HG02642 (cell line): ENCODE results near the gene VWA7.
A peak's percentile ranks its signal among the peaks of the same experiment; 100 is the strongest.

Source experiments
- ATAC-seq: cut with Tn5 transposase; IDR thresholded peaks from one replicate; pipeline ENCODE4 v1.9.1; 2021; ENCODE audit warnings: mild to moderate bottlenecking; ENCODE audit not compliant: unreplicated experiment, poor library complexity

VWA7 gene

GRCh38 chr6:31733734-31734133 is 43.4 kb downstream of the VWA7 start:
- ATAC-seq, result no peak

DNA sequence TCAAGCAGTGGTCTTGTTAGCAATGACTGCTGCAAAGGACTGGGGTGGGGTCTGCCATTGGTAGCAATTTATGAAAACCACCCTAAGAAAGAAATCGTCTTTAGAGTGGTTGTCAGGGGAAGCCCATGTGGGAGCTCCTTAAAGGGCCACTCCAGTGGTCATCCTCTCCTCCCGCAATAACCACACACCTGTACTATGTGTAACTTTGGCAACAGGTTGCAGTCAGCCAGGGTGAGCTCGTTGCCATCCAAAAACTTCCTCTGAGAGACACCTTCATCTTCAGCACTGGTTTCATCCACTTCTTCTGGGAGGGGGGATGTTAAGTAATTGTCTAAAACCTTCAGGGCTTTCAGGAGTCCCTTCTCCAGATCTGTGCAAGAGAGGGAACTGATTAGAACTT is 45.1 kb downstream of the VWA7 start:
- no peak for ATAC-seq

DNA sequence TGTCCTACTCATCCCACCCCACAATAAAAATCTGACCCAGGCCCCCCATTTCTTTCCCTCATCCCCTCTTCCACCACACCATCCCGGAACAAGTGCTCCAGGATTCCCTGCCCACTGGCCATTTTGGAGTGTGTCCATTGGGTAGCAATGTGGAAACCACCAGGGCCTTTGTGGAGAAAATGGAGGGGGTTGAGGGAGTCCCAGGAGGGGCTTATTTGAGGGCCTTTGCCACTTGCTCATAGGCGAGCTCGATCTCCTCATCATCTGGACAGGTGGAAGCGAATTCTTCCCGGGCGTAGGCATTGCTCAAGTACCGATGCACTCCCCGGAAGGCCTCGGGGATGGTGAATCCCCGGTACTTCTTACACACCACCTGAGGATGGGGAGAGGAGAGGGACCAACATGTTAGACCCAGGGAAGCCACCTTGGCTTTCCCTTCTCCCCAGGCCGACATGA is 46.5 kb downstream of the VWA7 start:
- ATAC-seq, result no peak

- peak; percentile 42 for ATAC-seq
Measured at GRCh38 chr6:31729979-31730630, 47.0 kb downstream of the VWA7 start.

DNA sequence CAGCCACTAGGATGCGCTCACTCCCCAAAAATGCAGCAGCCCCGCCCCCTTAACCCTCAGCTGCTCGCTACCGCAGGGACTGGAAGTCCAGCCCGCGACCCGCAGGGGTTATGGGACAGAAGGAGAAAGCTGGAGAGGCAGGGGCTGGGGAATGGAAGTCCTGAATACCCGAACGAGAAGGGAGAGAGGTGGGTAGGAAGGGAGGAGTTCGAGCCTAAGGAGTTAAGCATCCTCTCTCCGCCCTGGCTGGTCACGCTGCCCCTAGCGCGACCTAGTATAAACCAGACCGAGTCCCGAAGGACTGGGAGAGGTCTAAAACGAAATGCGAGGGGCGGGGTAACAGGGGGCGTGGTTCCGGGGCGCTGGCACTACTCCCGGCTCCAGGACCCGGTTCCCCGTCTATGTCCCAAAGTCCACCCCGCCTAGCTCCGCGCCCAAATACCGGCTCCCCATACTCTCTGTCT is 47.6 kb downstream of the VWA7 start:
- peak; percentile 42 for ATAC-seq

GRCh38 chr6:31728767-31729514 is 48.2 kb downstream of the VWA7 start, which contains the start of gene DDAH2:
Gene DDAH2 (minus strand): TSS chr6:31729299. CDS start chr6:31729161, 138 bp downstream.
- ATAC-seq, result no peak

DNA sequence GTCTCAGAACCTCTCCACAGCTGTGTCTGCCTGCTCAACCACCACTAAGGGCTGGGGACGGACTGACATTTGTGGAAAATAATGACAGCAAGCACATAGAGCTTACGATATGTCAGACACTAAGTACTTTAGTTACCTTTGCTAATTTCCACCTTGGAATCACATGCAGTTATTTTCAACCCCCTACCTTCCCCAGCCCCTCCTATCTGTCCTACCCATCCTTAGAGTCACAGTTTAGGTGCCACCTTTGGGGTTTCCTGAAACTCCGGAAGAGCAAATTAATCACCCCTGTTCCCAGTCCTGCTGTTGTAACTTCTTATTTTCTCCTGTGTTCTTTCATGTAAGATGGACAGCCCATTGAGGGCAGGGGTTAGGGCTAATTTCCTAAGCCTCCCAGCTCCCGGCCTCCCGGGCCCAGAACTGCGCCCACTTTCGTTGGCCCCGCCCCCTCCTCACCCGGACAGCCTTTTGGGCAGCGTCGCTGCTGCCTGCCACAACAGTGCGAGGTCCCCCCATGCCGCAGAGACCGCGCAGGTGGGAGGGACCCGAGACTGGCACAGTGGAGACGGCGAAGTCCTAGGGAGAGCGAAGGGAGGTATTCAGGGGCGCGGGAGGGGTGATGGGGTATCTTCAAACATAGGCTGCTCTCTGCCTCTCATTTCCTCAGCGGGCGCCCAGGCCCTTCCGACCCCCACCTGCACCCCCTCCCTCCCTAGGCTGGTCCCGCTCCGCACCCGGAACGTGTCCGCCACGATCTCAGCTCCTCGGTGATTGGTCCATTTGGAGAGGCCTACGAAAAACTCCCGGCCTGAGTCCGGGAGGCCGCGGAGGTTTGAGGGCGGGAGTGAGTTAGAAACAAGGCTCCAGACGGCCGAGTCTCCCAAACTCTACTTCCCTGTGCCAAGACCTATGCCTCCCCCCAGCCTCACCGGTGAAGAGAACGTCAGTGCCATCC is 49.1 kb downstream of the VWA7 start:
- no peak for ATAC-seq

GRCh38 chr6:31727034-31727716 is 50.0 kb downstream of the VWA7 start:
- ATAC-seq, result no peak

GRCh38 chr6:31725502-31726350 is 51.4 kb downstream of the VWA7 start:
- no peak for ATAC-seq

DNA sequence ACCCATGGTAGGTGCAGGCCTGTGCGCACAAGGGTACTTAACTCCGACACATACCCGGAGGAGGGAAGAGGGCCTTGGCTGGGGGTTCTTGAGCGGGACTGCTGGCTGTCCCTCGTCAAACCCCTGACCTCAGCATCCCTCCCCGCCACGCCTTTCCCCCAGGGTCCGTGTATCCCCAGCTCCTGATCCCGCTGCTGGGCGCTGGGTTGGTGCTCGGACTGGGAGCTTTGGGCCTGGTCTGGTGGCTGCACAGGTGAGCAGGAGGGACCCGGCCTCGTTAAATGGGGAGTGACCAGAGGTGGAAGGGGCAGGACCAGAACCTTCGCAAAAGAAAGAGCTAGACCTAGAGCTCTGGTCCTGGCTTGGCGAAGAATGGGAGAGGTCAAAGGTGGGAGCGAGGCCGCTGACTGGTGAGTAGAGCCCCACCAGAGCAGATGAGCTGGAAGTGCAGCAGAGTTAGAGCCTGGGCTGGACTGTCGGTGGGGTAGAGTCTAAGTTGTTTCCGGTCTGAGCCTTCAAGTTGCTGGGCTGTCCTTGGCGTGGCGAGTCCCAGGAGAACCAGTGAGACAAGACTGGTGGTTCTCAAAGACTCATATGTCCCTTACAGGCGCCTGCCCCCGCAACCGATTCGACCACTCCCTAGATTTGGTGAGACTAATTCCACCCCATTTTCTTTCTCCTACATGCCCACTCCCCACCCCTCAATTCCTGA is 53.0 kb downstream of the VWA7 start:
- no peak for ATAC-seq

GRCh38 chr6:31723245-31723979 is 53.7 kb downstream of the VWA7 start, which contains the start of gene MPIG6B:
Gene MPIG6B (plus strand): TSS chr6:31723373. CDS start chr6:31723384, 11 bp downstream.
- no peak for ATAC-seq

DNA sequence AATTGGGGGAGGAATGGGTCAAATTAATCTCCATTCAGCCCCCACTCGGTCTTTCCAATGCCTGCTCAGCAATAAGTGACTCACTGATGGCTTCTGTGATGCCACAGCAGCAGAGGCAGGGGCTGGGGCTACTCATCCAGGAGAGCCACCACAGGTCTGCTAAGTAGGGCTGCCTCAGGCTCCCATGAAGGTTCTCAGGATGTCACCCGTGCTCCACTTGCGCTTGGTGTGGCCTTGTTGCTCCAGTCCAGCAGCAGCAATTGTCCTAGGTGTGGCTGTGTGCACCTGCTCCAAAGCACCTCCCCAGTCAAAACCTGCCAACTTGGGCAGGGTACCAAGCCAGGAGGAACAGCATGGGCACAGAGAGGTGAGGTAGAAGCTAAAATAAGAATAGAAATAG is 55.0 kb downstream of the VWA7 start:
- no peak for ATAC-seq

- no peak for ATAC-seq
Measured at GRCh38 chr6:31721351-31722020, 55.6 kb downstream of the VWA7 start, which contains the start of gene LY6G6C. Gene LY6G6C (minus strand): TSS chr6:31721746. CDS start chr6:31721679, 67 bp downstream.

DNA sequence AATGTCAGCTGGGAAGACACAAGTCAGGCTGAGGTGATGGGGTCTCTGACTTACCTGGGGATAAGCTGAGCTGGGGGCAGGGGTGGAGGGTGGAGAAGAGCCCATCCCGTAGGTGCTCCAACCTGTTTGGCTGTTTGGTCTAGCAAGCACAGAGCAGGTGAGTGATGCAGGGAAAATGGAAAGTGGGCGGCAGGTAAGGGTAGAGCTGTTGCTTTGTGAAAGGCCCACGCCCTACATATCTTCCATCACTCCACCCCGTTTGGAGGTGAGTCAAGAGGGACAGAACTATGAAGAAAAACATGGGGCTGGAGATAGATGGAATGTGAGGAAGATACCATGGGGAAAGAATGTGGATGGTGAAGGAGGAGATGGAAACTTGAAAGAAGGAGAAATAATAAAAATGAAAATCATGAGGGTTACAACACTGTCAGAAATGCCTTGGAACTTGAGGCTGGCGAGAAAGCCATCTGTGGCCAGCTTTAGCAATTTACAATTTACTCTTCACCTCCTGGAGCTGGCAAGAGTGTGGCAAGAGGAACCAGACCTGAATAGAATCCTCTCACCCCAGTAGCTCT is 56.8 kb downstream of the VWA7 start:
- ATAC-seq, result no peak

DNA sequence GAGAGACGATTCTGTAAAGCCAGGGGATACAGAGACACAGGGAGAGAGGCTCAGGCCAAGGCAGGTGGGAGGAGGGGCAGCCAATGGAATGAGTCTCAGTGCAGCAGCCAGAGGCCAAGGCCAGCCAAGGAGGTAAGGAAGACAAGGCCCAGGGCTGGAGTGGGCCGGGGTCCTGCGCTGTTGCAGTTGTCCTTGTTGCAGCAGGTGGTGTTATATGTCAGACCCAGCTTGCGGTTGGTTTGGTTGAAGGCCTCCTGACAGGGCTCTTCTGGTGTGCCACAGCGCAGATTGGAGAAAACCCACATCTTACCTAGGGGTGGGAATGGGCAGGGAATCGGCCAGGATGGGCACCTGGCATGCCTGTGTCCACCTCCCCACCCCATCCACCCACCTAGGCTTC is 58.1 kb downstream of the VWA7 start:
- ATAC-seq, result no peak

DNA sequence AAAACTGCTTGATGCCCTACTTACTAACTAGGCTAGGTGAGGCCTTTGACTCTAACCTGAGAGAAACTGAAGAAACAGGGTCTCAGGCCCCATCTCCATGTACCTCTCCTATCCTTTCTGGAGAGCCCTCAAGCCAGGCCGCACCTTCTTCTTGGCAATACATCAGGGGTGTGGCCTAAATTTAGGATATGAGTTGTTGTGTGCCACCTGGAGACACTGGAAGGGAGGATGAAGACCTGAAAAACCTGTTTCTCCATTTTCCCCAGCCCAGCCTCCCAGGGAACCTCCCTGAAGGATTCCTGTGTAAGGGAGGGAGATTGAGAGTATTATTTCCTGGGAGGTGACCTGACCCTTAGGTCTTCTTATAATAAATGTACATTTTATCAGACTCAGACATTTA is 58.9 kb downstream of the VWA7 start:
- no peak for ATAC-seq
